HG03571 (cell line): ENCODE data around the gene LIPG.

Experiments
- ATAC-seq: cut with Tn5 transposase; IDR thresholded peaks from one replicate; pipeline ENCODE4 v1.9.1; 2021; ENCODE audit not compliant: unreplicated experiment

The LIPG gene

DNA sequence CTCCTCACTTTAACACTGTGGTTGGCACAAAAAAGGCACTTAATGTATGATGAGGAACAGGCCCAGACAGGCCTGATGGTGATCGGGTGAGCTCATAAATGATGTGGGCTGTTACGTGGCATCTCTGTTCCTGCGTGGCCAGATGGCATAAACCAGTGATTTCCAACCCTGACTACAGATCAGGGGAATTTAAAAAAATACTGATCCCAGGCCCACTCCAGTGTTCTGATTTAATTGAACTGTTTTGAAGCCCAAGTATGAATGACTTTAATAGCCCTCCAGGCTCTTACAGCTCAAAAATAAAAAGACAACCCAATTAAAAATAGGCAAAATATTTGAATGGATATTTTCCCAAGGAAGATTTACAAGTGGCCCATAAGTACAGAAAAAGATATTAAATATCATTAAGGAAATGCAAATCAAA is 48.2 kb downstream of the LIPG start:
- no peak for ATAC-seq

- ATAC-seq: no peak
These were observed 49.5 kb downstream of the LIPG start for GRCh38 chr18:49611316-49611715.

DNA sequence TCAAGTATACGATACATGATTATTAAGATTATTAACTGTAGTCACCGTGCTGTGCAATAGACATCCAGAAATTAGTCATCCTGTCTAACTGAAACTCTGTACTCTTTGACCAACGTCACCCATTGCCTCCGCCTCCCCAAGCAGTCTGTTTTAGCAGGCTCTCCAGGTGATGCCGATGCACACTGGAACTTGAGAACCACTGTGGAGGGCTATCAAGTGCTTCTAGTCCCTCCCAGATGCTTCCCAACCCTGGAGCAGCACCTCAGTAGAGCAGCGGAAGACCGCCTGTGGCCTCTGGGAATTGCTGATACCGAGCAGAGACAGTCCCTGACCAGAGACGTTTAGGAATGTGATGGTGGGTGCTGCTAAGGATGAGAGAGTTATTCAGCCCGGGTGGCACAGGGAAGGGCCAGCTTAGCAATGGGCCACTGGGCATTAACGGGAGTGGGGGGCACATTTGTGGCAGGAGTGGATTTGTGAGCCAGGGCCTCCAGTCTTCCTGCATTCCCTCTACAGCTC is 50.7 kb downstream of the LIPG start:
- ATAC-seq: peak; percentile 94

GRCh38 chr18:49613141-49613640 is 51.3 kb downstream of the LIPG start:
- no peak for ATAC-seq

DNA sequence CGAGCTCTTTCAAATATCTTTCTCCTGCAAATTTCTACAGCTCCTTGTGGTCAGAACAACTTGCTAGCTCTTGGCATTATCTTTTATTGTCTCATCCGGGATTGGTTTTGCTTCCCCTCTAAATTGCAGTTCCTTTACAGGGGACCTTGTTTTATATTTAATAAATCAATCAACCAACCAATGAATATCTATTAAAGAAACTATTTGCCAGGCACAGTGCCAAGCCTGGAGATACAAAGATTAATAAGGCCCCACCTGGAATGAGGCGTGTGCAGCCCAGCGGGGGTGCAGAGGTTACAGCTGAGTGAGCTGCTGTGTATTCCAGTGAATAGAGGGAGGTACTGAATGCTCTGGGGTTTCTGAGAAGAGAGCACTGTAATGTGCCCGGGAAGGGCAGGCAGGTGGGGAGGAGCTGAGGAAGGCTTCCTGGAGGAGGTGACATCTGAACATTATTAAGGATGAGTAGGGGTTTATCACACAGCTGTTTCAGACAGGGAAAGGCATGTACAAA is 51.8 kb downstream of the LIPG start:
- ATAC-seq: no peak

DNA sequence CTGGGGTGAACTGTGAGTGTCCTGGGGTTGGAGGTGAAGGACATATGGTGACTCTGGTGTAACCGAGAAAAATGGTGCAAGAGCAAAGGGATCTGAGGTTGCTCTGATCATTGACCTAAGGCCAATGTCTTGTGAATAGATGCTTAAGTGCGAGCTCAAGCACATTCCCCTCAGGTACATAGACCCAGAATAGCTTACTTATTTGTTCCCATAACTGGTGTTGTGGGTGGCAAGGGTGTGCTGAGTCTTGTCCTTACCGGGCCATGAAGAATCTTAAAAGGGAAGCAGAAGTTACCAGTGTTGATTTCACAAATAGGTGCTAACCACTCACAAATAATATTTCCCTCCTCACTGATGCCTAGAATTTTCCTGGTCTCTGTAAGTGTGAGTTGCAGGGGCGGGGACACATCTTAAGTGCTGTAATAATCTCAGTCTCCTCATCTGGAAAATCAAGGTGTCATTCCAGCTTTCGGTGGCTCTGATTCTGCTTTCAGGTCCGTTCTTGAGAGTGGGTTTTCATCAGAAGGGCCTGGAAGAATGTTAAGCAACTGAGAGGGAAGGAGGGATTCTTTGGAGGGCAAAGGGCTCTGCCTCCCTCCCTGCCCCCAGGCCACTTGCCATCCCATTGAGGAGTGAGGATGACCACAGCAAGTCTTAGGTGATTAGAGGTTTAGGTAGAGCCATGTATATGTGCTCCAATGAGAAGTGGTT is 54.9 kb downstream of the LIPG start:
- ATAC-seq: no peak

DNA sequence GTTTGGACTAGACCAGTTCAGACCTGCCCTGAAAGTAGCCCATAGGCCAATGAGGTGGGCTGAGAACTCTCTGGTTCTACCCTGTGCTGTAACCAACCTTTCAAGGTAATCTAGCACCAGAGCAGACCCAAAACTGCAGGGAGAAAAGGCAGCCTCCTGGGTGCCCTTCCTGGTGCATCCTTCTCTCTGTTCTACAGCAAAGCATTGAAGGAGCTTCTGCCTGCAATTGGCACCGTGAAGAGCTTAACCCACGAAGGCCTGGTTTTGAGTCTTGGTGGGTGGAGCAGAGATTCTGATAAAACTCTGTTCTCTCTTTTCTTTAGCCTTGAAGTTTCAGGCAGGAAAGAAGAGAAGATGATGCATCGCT is 55.5 kb downstream of the LIPG start:
- ATAC-seq: no peak

DNA sequence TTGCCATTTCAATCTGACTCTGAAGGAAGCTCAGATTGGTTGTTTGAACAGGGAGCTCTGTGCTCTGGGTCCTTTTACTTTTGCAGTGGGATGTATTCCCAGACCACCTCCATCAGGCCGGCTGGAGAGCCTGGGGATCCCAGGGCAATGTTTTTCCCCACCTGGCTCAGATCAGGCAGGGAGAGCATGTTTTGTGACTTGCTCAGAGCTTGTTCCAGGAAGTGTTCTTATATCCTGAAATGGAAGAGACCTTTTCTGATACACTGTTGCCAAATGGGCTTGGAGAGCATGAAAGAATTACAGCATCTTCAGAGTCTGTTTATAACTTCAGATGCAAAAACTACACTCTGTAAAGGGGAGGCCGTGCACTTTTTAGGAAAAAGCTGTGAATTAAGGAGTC is 56.0 kb downstream of the LIPG start:
- ATAC-seq: no peak

- no peak for ATAC-seq
These were observed 57.2 kb downstream of the LIPG start for GRCh38 chr18:49618742-49619681.

- no peak for ATAC-seq
These were observed 57.9 kb downstream of the LIPG start for GRCh38 chr18:49619801-49620200.

GRCh38 chr18:49621301-49621700 is 59.4 kb downstream of the LIPG start:
- no peak for ATAC-seq

- no peak for ATAC-seq
These were observed 60.0 kb downstream of the LIPG start for GRCh38 chr18:49621717-49622351.

DNA sequence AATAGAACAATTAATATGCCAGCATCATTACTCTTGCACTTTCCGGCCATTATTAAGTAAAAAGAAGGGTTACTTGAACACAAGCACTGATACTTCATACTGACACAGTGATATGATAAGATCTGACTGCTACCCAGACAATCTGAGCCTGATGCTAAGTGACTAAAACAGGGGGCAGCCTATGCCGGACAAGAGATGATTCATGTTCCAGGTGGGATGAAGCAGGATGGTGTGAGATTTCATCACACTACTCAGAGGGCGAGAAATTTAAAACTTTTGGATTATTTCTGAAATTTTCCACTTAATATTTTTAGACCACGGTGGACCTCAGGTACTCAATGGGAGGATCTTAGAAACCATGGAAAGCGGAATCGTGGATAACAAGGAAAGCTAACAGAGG is 61.7 kb downstream of the LIPG start:
- no peak for ATAC-seq

DNA sequence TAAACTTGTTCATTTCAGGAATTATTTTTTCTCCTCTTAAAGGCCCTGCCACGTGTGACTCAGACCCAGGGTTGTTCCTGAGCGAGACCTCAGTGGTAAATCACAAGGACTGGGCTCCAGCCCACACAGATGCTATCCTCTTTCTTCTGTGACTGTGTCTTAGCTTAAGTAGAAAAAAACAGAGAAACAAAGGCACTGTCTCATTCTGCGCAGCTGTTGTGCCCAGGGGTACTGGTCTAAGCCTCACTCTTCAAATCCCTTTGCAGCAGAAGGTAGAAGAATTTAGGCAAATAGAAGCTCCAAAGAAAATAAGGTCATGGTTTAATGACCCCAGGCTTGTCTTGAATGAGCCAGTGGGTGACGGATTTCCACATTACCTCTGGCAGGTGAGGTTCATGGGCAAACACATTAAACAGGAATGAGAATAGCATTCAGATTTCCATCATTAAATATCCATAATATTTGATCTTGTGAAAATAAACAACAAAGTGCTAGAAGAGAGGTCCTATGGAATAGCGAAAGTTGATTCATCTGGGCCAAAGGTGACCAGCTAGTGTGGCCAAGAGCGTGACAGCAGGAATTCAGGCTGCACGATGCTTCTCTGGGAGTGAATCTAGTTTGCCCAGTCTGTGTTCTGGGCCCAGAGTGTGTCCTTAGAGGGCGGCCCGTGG is 63.3 kb downstream of the LIPG start:
- ATAC-seq: no peak

DNA sequence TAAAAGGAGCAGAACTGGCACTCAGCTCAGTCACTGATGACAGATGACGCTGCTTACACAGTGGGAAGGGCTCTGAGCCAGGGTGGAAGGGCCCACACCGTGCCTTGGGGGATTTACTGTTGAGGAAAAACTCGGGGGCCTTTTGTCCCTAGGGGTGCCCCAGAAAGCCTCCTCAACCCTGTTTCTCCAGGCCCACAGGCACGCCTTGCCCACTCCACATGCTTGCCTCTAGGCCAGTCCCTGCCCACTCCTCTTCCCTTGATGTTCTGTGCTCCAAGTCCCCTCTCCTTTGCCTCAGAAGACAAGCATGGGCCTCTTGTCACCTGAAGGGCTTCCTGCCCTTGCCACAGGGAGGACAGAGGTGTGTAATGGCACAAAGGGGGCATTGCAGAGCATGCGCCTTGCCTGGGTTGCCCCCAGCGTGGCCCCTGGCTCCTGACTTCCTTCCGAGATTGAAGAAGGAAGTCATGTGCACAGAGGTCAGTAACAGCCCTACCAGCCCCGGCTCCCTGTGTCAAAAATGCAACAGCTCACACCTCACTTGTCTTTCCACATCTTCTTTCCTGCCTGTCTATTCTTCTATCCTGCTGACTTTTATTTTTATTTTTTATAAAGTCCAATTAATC is 65.1 kb downstream of the LIPG start:
- no peak for ATAC-seq

- no peak for ATAC-seq
These were observed 66.3 kb downstream of the LIPG start for GRCh38 chr18:49628119-49628518.

DNA sequence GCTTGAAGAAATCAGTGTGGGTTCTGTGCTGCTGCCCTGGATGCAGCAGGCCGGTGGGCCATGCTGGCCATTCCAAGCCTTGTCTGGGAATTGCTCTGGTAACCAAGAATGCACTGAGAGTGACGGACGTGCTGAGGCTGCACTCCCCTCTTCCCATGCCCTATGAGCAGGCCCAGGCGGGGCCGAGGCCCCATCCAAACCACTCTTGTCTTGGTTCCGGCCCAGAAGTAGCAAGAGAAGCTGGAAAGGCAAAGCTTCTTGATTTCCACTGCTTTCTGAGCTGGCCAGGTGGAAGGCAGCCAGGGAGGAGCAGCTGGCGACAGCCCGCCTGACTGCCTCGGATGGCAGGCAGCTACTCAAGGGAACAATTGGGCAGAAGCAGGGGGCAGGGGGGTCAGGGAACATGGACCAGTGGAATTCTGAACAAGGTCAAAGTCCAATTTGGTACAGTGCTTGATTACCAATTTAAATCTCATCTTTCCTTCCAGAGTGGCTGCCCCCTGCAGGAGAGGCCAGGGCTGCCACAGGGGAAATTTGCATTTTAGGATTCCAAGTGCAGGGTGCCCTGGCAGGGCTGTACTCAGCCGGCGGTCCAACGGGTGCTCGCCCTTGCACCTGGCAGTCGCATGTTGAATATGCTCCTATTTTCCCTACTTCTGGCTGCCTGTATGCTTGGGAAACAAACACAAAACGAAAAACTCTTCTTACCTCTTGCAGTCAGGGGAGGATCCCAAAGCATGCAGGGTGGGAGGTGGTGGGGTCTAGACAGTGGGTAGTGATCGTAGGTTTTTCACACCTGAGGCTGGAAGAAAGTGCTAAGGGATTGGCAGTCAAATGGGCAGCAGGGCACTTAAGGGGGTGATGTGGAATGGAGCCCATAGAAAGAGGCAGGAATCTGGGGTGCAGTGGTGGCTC is 67.3 kb downstream of the LIPG start:
- ATAC-seq: no peak

- ATAC-seq: no peak
These were observed 68.4 kb downstream of the LIPG start for GRCh38 chr18:49630246-49630699.
